KMS-11 (cell line): ENCODE measurements around the gene CCL4.
"Not testable (repeated sequence)": the region's sequence is repeated elsewhere in the genome, so short reads cannot be mapped to it uniquely, and the experiment has no call there.

ENCODE experiments used
- H2AFZ ChIP-seq: fragments of 200-600 bp; sonication (generic); 2 replicates; pipeline ENCODE4 v1.6.1; 2016; ENCODE audit warnings: antibody characterized with exemption, mixed run types, low read depth
- H3K27ac ChIP-seq: fragments of 200-600 bp; sonication (generic); 2 replicates; pipeline ENCODE4 v1.6.1; 2016; ENCODE audit warnings: mild to moderate bottlenecking, mixed run types
- H3K27me3 ChIP-seq: fragments of 200-600 bp; sonication (generic); 2 replicates; pipeline ENCODE4 v1.6.1; 2017; ENCODE audit warnings: mild to moderate bottlenecking, low read depth, mixed run types, moderate library complexity; ENCODE audit not compliant: insufficient read depth
- H3K36me3 ChIP-seq: fragments of 200-600 bp; sonication (generic); 2 replicates; pipeline ENCODE4 v1.6.1; 2017; ENCODE audit warnings: mild to moderate bottlenecking, mixed run types; ENCODE audit not compliant: insufficient read depth
- H3K4me1 ChIP-seq: fragments of 200-600 bp; sonication (generic); 2 replicates; pipeline ENCODE4 v1.6.1; 2016; ENCODE audit warnings: mild to moderate bottlenecking, low read depth, mixed run types; ENCODE audit not compliant: poor library complexity, severe bottlenecking
- H3K4me2 ChIP-seq: fragments of 200-600 bp; sonication (generic); 2 replicates; pipeline ENCODE4 v1.7.0; 2016; ENCODE audit warnings: mild to moderate bottlenecking, mixed run types
- H3K4me3 ChIP-seq: fragments of 200-600 bp; sonication (generic); IDR thresholded peaks from 2 replicates; pipeline ENCODE4 v1.6.1; 2017; ENCODE audit warnings: low read depth, low read length, mixed read lengths; ENCODE audit not compliant: insufficient read depth
- H3K79me2 ChIP-seq: fragments of 200-600 bp; sonication (generic); 2 replicates; pipeline ENCODE4 v1.6.1; 2016; ENCODE audit warnings: low read depth, mixed run types; ENCODE audit not compliant: insufficient read depth
- H3K9ac ChIP-seq: fragments of 200-600 bp; sonication (generic); 2 replicates; pipeline ENCODE4 v1.6.1; 2016; ENCODE audit warnings: mild to moderate bottlenecking, mixed run types
- H4K20me1 ChIP-seq: fragments of 200-600 bp; sonication (generic); 2 replicates; pipeline ENCODE4 v1.6.1; 2016; ENCODE audit warnings: mild to moderate bottlenecking, mixed run types; ENCODE audit not compliant: insufficient read depth
- TF ChIP-seq, protein P1 (sequence below): fragments of 200-600 bp; sonication (generic); conservative IDR thresholded peaks from 2 replicates; pipeline ENCODE4 v1.6.1; 2017; ENCODE audit warnings: low read depth, mild to moderate bottlenecking, antibody characterized with exemption, low read length, moderate library complexity, mixed read lengths

CCL4 gene

DNA sequence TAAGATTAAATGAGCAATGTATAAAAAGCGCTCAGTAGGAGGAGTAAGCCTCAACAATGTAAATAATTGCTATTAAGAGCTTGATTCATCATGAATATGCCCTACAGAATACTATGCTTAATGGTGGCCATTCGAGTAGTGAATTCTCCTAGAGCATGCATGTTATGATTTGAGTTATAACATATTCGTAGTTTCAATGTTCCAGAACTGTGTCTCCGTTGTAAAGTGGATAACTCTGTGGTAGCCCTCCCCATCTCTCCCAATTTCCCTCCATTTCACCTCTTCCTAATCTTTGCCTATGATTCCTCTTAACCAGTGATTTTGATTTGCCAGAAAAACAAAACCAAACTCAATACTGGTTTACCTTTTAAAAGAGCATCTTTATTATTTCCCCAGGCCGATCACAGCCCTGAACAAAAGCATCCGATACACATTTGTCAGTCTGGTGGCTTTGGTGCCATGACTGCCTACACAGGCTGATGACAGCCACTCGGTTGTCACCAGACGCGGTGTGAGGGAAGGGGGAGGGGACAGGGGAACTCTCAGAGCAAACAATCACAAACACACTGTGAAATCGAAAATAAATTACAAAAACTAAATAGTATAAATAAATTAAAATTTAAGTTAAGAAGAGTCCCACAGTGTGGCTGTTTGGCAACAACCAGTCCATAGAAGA lies 15.6 kb upstream of the CCL4 start:
- not testable (repeated sequence) for H3K4me3 ChIP-seq, H3K4me2 ChIP-seq, H3K9ac ChIP-seq, H2AFZ ChIP-seq, H3K79me2 ChIP-seq, H3K27me3 ChIP-seq, H4K20me1 ChIP-seq, H3K36me3 ChIP-seq, H3K27ac ChIP-seq
- H3K4me1 ChIP-seq, result peaks cover 73% of the 10 kb centered on the region

DNA sequence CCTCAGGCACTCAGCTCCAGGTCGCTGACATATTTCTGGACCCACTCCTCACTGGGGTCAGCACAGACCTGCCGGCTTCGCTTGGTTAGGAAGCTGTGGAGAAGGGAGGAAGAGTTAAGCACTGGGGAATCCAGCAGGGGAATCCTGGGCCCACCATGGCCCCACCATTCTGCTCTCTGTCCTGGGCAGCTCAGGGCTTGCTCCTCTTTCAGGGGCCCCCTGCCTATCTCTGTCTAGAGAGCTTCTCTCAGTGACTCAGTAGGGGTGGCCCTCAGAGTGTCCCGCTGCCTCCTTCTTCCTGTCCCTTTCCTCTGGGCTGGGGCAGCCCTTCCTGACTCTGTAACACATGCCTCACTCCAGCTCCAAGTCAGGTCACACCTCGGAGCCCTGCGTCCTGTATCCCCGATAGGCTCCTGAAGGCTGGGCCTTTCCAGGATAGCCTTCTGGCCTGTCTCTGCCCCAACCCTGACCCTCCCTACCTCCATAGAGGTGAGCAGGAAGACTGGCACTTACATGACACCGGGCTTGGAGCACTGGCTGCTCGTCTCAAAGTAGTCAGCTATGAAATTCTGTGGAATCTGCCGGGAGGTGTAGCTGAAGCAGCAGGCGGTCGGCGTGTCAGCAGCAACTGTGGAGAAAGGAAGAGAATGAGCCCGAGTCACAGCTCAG lies 14.8 kb upstream of the CCL4 start:
- Histone ChIP-seq H3K9ac (peak overlapping the region; percentile 27; the same call in 1 of the 2 replicates), H4K20me1 (no peaks in the 10 kb centered on the region), H3K79me2 (no peaks in the 10 kb centered on the region), H2AFZ (no peak overlapping the region), H3K27me3 (no peaks in the 10 kb centered on the region), H3K27ac (peak overlapping the region; percentile 51; the same call in 1 of the 2 replicates), H3K36me3 (no peaks in the 10 kb centered on the region), H3K4me1 (peaks cover 78% of the 10 kb centered on the region), H3K4me3 (no peak overlapping the region), H3K4me2 (peak overlapping the region; percentile 49)
- TF ChIP-seq, protein P1, sequence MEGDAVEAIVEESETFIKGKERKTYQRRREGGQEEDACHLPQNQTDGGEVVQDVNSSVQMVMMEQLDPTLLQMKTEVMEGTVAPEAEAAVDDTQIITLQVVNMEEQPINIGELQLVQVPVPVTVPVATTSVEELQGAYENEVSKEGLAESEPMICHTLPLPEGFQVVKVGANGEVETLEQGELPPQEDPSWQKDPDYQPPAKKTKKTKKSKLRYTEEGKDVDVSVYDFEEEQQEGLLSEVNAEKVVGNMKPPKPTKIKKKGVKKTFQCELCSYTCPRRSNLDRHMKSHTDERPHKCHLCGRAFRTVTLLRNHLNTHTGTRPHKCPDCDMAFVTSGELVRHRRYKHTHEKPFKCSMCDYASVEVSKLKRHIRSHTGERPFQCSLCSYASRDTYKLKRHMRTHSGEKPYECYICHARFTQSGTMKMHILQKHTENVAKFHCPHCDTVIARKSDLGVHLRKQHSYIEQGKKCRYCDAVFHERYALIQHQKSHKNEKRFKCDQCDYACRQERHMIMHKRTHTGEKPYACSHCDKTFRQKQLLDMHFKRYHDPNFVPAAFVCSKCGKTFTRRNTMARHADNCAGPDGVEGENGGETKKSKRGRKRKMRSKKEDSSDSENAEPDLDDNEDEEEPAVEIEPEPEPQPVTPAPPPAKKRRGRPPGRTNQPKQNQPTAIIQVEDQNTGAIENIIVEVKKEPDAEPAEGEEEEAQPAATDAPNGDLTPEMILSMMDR, result no peak

DNA sequence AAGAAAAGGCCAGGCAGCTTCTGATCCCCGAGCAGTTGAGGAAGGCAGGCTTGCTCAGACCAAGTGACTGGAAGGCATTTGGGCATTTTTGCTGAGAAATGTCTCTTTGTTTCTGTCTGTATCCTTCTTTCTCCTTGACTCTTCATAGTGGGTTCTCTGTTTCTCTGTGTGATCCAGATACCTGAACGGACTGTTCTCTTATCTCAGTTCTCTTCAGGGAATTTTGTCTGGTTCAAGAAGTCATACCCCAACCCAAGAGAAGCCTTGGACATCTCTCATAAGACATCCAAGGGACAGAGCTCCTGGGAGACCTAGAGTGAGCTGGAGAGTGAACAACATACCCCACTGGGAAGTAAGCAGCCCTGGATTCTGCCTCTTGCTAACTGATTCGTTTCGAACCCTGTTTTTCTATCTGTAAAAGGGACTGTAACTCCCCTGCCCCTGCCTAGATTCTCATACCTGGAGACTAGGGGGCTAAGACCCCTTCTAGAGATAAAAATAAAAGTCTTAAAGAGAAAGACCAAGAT lies 14.2 kb upstream of the CCL4 start:
- Histone ChIP-seq H3K4me2 (peak overlapping the region; percentile 49), H3K27ac (peak overlapping the region; percentile 51), H3K4me3 (no peak overlapping the region), H3K36me3 (no peaks in the 10 kb centered on the region), H4K20me1 (no peaks in the 10 kb centered on the region), H3K9ac (peak overlapping the region; percentile 27; the same call in 1 of the 2 replicates), H2AFZ (no peak overlapping the region), H3K79me2 (no peaks in the 10 kb centered on the region), H3K4me1 (peaks cover 78% of the 10 kb centered on the region), H3K27me3 (no peaks in the 10 kb centered on the region)
- TF ChIP-seq, protein P1, result no peak

DNA sequence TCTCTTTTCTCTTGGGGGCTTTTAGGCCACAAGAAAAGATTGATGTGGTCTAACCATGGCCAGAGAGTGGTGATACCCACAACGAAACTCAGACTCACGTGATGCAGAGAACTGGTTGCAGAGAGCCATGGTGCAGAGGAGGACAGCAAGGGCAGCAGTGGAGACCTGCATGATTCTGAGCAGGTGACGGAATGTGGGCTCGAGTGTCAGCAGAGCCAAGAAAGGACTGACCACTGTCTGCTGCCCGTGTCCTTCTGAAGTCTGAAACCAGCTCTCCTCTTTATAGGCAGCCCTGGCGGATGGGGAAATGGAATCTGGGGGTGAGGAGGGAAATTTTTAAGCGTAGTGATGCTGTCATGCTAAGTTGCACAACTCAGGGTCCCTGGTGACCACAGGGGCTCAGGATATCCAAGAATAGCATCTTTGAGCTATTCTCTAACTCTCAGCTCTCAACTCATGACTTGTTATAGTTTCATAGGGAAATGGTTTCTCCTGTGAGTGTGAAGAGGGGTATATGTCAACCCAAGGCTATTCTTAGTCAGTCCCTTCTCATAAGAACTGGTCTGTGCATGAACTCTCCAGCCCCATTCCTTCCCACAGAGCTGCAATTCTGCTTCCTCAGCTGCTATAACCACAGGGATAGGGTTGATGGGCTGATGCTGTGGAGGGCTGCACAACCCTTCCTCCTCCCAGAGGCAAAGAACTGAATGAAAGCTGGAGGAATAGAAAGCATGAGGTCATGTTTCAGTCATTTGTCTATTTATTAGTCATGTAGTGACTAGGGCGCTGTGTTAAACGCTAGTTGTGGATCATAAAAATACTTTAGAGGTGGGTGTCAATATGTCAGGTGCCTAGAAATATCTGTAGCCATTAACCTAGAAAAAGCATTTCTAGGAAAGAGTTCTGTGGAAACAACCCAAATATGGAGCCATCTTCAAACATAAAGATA lies 13.5 kb upstream of the CCL4 start, which contains the start of gene CCL3:
CCL3 (minus strand) TSS at position 256 of the 949 bp plus-strand sequence; CDS start at position 171, 85 bp downstream.
- Histone ChIP-seq H3K4me3 (no peak within 1 kb of the TSS), H3K4me1 (peaks cover 79% of the 10 kb centered on the region), H3K79me2 (no peaks in the 10 kb centered on the region), H3K9ac (peak within 1 kb of the TSS; percentile 27; the same call in 1 of the 2 replicates), H4K20me1 (no peaks in the 10 kb centered on the region), H3K27ac (peak within 1 kb of the TSS; percentile 51), H3K36me3 (no peaks in the 10 kb centered on the region), H3K4me2 (peak within 1 kb of the TSS; percentile 49), H3K27me3 (no peaks in the 10 kb centered on the region), H2AFZ (no peak within 1 kb of the TSS)
- TF ChIP-seq, protein P1, result no peak
